Endothelial cell of umbilical vein (primary cell): ENCODE measurements around the gene TRPT1. TPM values are rescaled to one million over a fixed set of nuclear protein-coding genes. Genes with fewer than 3 reads are reported as not detected.
A peak's percentile ranks its signal among the peaks of the same experiment; 100 is the strongest.

Source experiments
- BruUV-seq: library from RNA; stranded (reverse); fragments of 400-500 nt; replicated peaks from 2 replicates; lab custom pipeline; 2021; lab: Mats Ljungman, UMichigan
- CTCF ChIA-PET: fragments of 300-600, 350-600 bp; sonication (Branson Sonifier 250); formaldehyde crosslinking; loops from one replicate; lab custom pipeline; 2021; ENCODE audit warnings: antibody characterized with exemption, inconsistent platforms; lab: Charles Lee
- POLR2A ChIA-PET: fragments of 300-600, 350-600 bp; sonication (Branson Sonifier 250); formaldehyde crosslinking; loops from one replicate; lab custom pipeline; 2021; ENCODE audit warnings: antibody characterized with exemption, inconsistent platforms; lab: Charles Lee
- DNase-seq: peaks from one replicate; pipeline ENCODE4 v3.0.0-alpha.2; 2011; ENCODE audit warnings: low read depth, low spot score
- FAIRE-seq: peaks from 2 replicates; lab custom pipeline; 2011; peaks lifted over from hg19 to GRCh38; lab: Jason Lieb, UNC
- H2AFZ ChIP-seq: 2 replicates; pipeline ENCODE4 v1.6.0; 2012; ENCODE audit warnings: low read depth, low read length, control low read depth, inconsistent platforms
- H3K27ac ChIP-seq: 2 replicates; pipeline ENCODE4 v1.5.1; 2011; ENCODE audit warnings: low read depth, mild to moderate bottlenecking, control low read depth, low read length, moderate library complexity; ENCODE audit not compliant: insufficient read depth
- H3K27me3 ChIP-seq, 2 experiments: 2 replicates each; pipeline versions ENCODE4 v1.6.0 to v1.6.1; 2011; ENCODE audit warnings: low read length in 2 of 2, mixed read lengths in 1 of 2; ENCODE audit not compliant: control insufficient read depth in 2 of 2, insufficient read depth in 2 of 2
- H3K36me3 ChIP-seq, 2 experiments: 2 replicates in 1 of 2; 3 replicates in 1 of 2; pipeline ENCODE4 v1.5.1; 2011; ENCODE audit warnings: low read length in 2 of 2, mild to moderate bottlenecking in 1 of 2, moderate library complexity in 1 of 2; ENCODE audit not compliant: control insufficient read depth in 2 of 2, insufficient read depth in 2 of 2; ENCODE audit errors: extremely low read depth in 1 of 2
- H3K4me1 ChIP-seq: 3 replicates; pipeline ENCODE4 v1.5.1; 2011; ENCODE audit warnings: mild to moderate bottlenecking, low read length; ENCODE audit not compliant: control insufficient read depth, insufficient read depth; ENCODE audit errors: extremely low read depth
- H3K4me2 ChIP-seq: 2 replicates; pipeline ENCODE4 v1.6.1; 2011; ENCODE audit warnings: low read length, control low read depth, mixed read lengths; ENCODE audit not compliant: insufficient read depth
- H3K4me3 ChIP-seq, 3 experiments: fragments of 200-600 bp in 1 of 3; sonication (generic), shearing (Covaris generic) in 1 of 3; replicated peaks in 1 of 3; 2 replicates each; pipeline ENCODE4 v1.5.1; 2011 to 2016; ENCODE audit warnings: control low read depth in 3 of 3, low read length in 3 of 3, mild to moderate bottlenecking in 2 of 3, inconsistent platforms in 1 of 3, low read depth in 1 of 3, moderate library complexity in 1 of 3; ENCODE audit not compliant: insufficient read depth in 1 of 3
- H3K79me2 ChIP-seq: 2 replicates; pipeline ENCODE4 v1.6.0; 2012; ENCODE audit warnings: low read length, inconsistent platforms; ENCODE audit not compliant: control insufficient read depth, insufficient read depth
- H3K9ac ChIP-seq: replicated peaks from 2 replicates; pipeline ENCODE3; 2011; ENCODE audit warnings: low read length, control low read depth; ENCODE audit not compliant: insufficient read depth; ENCODE audit errors: extremely low read depth
- H3K9me1 ChIP-seq: replicated peaks from 3 replicates; pipeline ENCODE4 v1.6.0; 2011; ENCODE audit warnings: mild to moderate bottlenecking, low read length; ENCODE audit not compliant: control insufficient read depth, insufficient read depth; ENCODE audit errors: extremely low read depth
- H3K9me3 ChIP-seq: replicated peaks from 2 replicates; pipeline ENCODE4 v1.5.1; 2012; ENCODE audit warnings: low read length, inconsistent platforms; ENCODE audit not compliant: control insufficient read depth, insufficient read depth
- H4K20me1 ChIP-seq: replicated peaks from 2 replicates; pipeline ENCODE3; 2011; ENCODE audit warnings: mild to moderate bottlenecking, low read length; ENCODE audit not compliant: control insufficient read depth, insufficient read depth; ENCODE audit errors: extremely low read depth
- EZH2 ChIP-seq: IDR thresholded peaks from 2 replicates; pipeline ENCODE4 v1.6.1; 2012; ENCODE audit warnings: borderline replicate concordance, low read depth, mild to moderate bottlenecking, moderate library complexity, low read length, inconsistent platforms; ENCODE audit not compliant: severe bottlenecking
- FOS ChIP-seq: IDR thresholded peaks from 2 replicates; pipeline ENCODE4 v1.6.1; 2011; ENCODE audit warnings: mild to moderate bottlenecking, low read length, moderate library complexity, borderline replicate concordance; ENCODE audit not compliant: insufficient read depth
- GATA2 ChIP-seq: IDR thresholded peaks from 2 replicates; pipeline ENCODE4 v1.7.0; 2011; ENCODE audit warnings: low read depth, mild to moderate bottlenecking, moderate library complexity, mixed read lengths, low read length; ENCODE audit not compliant: insufficient read length, insufficient read depth
- JUN ChIP-seq: IDR thresholded peaks from 2 replicates; pipeline ENCODE4 v1.6.1; 2011; ENCODE audit warnings: borderline replicate concordance, low read depth; ENCODE audit not compliant: insufficient read length, insufficient read depth
- MYC ChIP-seq: IDR thresholded peaks from one replicate; pipeline ENCODE4 v1.6.1; 2011; ENCODE audit warnings: mild to moderate bottlenecking, low read depth, low read length
- POLR2A ChIP-seq: IDR thresholded peaks from 2 replicates; pipeline ENCODE4 v1.6.1; 2012; ENCODE audit warnings: low read depth, mild to moderate bottlenecking, control low read depth, low read length
- POLR2AphosphoS5 ChIP-seq: IDR thresholded peaks from 2 replicates; pipeline ENCODE4 v1.6.1; 2012; ENCODE audit warnings: low read depth, mild to moderate bottlenecking, control low read depth, low read length, moderate library complexity; ENCODE audit not compliant: insufficient read depth
- dilution Hi-C: fragments of 300-500 bp; cut with MboI; formaldehyde crosslinking; loops from one replicate; pipeline ENCODE4 v1.15.0; 2019; ENCODE audit warnings: low sequenced_read_pairs; ENCODE audit not compliant: extremely low pct_ligation_motif_present
- intact Hi-C: fragments of 100-400 bp; cut with micrococcal nuclease; formaldehyde crosslinking; loops from one replicate; pipeline ENCODE4 v1.10.0; 2022
- polyA plus RNA-seq, 4 experiments: library from polyadenylated mRNA; depleted of rRNA in 3 of 4; stranded (reverse) in 3 of 4; unstranded in 1 of 4; fragments of >200 nt; gene quantifications; 2 replicates each; pipeline versions ENCODE4 v1.2.1 to v1.2.3, GENCODE V29; 2011 to 2012; ENCODE audit warnings: missing spikeins in 1 of 4
- total RNA-seq: library from RNA; stranded (reverse); gene quantifications from 2 replicates; pipeline ENCODE4 v1.2.3, GENCODE V29; 2021
- TF ChIP-seq, protein P1 (sequence below), 2 donors: IDR thresholded peaks; 1 replicate in 1 of 2; 2 replicates in 1 of 2; pipeline ENCODE4 v1.5.1; 2011; ENCODE audit warnings: low read length in 2 of 2, mild to moderate bottlenecking in 2 of 2, moderate library complexity in 2 of 2, control low read depth in 1 of 2, inconsistent platforms in 1 of 2, low read depth in 1 of 2; ENCODE audit not compliant: insufficient read depth in 1 of 2; ENCODE audit errors: extremely low read depth in 1 of 2
- TF ChIP-seq, protein P2 (sequence below): IDR thresholded peaks from 2 replicates; pipeline ENCODE4 v1.6.1; 2011; ENCODE audit not compliant: insufficient read depth, insufficient read length

Gene TRPT1
- total and polyA plus RNA-seq, 2 donors (not counting 3 experiments of a cell fraction or from before 2014, with no cell fraction given): 26.2 to 56.6 TPM

DNA sequence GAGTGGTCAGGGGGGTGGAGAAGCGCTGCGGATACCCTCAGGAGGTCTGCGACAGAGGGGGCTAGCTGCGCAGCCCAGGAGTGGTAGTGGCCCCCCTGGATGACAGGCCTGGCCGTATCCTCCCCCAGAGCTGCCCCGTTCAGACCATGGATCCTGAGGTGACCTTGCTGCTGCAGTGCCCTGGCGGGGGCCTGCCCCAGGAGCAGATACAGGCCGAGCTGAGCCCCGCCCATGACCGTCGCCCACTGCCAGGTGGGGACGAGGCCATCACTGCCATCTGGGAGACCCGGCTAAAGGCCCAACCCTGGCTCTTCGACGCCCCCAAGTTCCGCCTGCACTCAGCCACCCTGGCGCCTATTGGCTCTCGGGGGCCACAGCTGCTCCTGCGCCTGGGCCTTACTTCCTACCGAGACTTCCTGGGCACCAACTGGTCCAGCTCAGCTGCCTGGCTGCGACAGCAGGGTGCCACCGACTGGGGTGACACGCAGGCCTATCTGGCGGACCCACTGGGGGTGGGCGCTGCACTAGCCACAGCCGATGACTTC, 593 bp upstream of the TRPT1 start:
- Histone ChIP-seq H3K4me3 (peak overlapping the region; percentile 62 to 70 (median 66)), H4K20me1 (no peaks in the 10 kb centered on the region), H2AFZ (peak overlapping the region; percentile 52), H3K9me3 (no peaks in the 10 kb centered on the region), H3K4me2 (peak overlapping the region; percentile 73), H3K27ac (peak overlapping the region; percentile 55), H3K9me1 (no peaks in the 10 kb centered on the region), H3K27me3 (no peaks in the 10 kb centered on the region), H3K36me3 (peaks cover 0 to 4% of the 10 kb centered on the region in 2 experiments), H3K4me1 (peaks cover 16% of the 10 kb centered on the region), H3K9ac (peak overlapping the region; percentile 56), H3K79me2 (peaks cover 8% of the 10 kb centered on the region)
- intact Hi-C loops: loop anchor here (1.0 kb wide), 3 partner anchors 15 to 45 kb away; partner anchors contain the start of gene FKBP2
- dilution Hi-C loops: no loop called here
- peak; percentile 48 for FAIRE-seq
- DNase-seq: no peak
- ChIA-PET POLR2A (interaction anchor here (0.9 to 1.2 kb wide), 5 partner anchors 12 to 91 kb away, joined by 3 to 12 read pairs (median 4); partner anchors contain the start of genes FKBP2 and PRDX5), CTCF (interaction anchor here (1.5 to 3.2 kb wide), 7 partner anchors 10 to 128 kb away, joined by 3 to 35 read pairs (median 6); partner anchors contain the start of genes CATSPERZ, ESRRA and FERMT3)
- TSS peak; percentile 19 for BruUV-seq
- no peak for TF ChIP-seq GATA2
- no peak for TF ChIP-seq EZH2
- no peak for TF ChIP-seq JUN
- TF ChIP-seq, protein P1, sequence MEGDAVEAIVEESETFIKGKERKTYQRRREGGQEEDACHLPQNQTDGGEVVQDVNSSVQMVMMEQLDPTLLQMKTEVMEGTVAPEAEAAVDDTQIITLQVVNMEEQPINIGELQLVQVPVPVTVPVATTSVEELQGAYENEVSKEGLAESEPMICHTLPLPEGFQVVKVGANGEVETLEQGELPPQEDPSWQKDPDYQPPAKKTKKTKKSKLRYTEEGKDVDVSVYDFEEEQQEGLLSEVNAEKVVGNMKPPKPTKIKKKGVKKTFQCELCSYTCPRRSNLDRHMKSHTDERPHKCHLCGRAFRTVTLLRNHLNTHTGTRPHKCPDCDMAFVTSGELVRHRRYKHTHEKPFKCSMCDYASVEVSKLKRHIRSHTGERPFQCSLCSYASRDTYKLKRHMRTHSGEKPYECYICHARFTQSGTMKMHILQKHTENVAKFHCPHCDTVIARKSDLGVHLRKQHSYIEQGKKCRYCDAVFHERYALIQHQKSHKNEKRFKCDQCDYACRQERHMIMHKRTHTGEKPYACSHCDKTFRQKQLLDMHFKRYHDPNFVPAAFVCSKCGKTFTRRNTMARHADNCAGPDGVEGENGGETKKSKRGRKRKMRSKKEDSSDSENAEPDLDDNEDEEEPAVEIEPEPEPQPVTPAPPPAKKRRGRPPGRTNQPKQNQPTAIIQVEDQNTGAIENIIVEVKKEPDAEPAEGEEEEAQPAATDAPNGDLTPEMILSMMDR (IDR thresholded peaks at IDR 0.05; ENCODE audit: extremely low read depth in 1 of 2, insufficient read depth in 1 of 2, low read depth in 1 of 2, low read length in 2 of 2): no peak
- no peak for TF ChIP-seq POLR2A
- no peak for TF ChIP-seq MYC
- TF ChIP-seq POLR2AphosphoS5: no peak
- no peak for TF ChIP-seq FOS
- TF ChIP-seq, protein P2, sequence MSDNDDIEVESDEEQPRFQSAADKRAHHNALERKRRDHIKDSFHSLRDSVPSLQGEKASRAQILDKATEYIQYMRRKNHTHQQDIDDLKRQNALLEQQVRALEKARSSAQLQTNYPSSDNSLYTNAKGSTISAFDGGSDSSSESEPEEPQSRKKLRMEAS: no peak
